Right lobe of liver (tissue), 6 donors: Measurements from ENCODE around the gene NFAT5. TPM values are rescaled to one million over a fixed set of nuclear protein-coding genes. Genes with fewer than 3 reads are reported as not detected.

Experiments
- ATAC-seq, 4 donors: fragments of 200-7000 bp; cut with Tn5 transposase; one replicate each; pipeline ENCODE4 v1.9.1; 2020; ENCODE audit warnings: mild to moderate bottlenecking in 4 of 4, moderate library complexity in 4 of 4
- DNase-seq, 3 donors: peaks; one replicate each; pipeline ENCODE4 v3.0.0-alpha.2; 2020
- H3K27ac ChIP-seq, 3 donors: fragments of 200-600 bp; one replicate each; pipeline ENCODE4 v1.8.0; 2022
- H3K27me3 ChIP-seq, 2 donors: fragments of 200-600 bp; one replicate each; pipeline ENCODE4 v1.8.0; 2022
- H3K36me3 ChIP-seq, 4 donors: fragments of 200-600 bp; sonication (generic) in 1 of 4; one replicate each; pipeline versions ENCODE4 v1.5.1 to v1.8.0; 2017 to 2022; ENCODE audit warnings: control low read depth in 1 of 4
- H3K4me1 ChIP-seq, 4 donors: fragments of 200-600 bp; sonication (generic) in 1 of 4; one replicate each; pipeline versions ENCODE4 v1.5.1 to v1.8.0; 2017 to 2022; ENCODE audit warnings: control low read depth in 1 of 4
- H3K4me3 ChIP-seq, 3 donors: fragments of 200-600 bp; one replicate each; pipeline ENCODE4 v1.8.0; 2022
- H3K9me3 ChIP-seq, 4 donors: fragments of 200-600 bp; sonication (generic) in 1 of 4; one replicate each; pipeline versions ENCODE4 v1.5.1 to v1.8.0; 2017 to 2022; ENCODE audit warnings: control low read depth in 1 of 4
- CTCF ChIP-seq, 4 donors: fragments of 200-600 bp in 3 of 4; fragments of 450-650 bp in 1 of 4; IDR thresholded peaks; one replicate each; pipeline versions ENCODE4 v1.5.1 to v1.8.0; 2016 to 2022; ENCODE audit warnings: antibody characterized with exemption in 4 of 4, mild to moderate bottlenecking in 2 of 4
- POLR2A ChIP-seq: fragments of 450-650 bp; IDR thresholded peaks from one replicate; pipeline ENCODE4 v1.6.1; 2017; ENCODE audit warnings: antibody characterized with exemption, mild to moderate bottlenecking
- WGBS: methylation state at CpG from one replicate; pipeline ENCODE4 v1.1.6; 2018; ENCODE audit warnings: low coverage, low lambda C conversion rate; ENCODE audit not compliant: insufficient coverage; ENCODE audit errors: missing lambda C conversion rate; 5-methylcytosine and 5-hydroxymethylcytosine counted together
- intact Hi-C, 2 donors: fragments of 100-400 bp; cut with DNase I; formaldehyde crosslinking; loops; one replicate each; pipeline versions ENCODE4 v1.11.2 to v1.14.1; 2022
- total RNA-seq, 6 experiments: library from RNA; depleted of rRNA in 2 of 6; stranded (reverse); fragments of >200 nt in 2 of 6; fragmentation: NEBNext Ultra II Directional in 3 of 6; extraction: Animal tissue kit (Norgen Biotek cat#: 25700) in 3 of 6; gene quantifications; one replicate each; pipeline versions ENCODE4 v1.1.0 to v1.2.4, GENCODE V29; 2016 to 2023
- donor health status: DM: no; HTN: yes; CAD: no.
- donor health status: DM: no; HTN: no; CAD: no.
- donor health status: DM: no; HTN: no; CAD: no.
- donor health status: DM: no; HTN: yes; CAD: no.
- donor health status: DM: no; HTN: yes; CAD: no.

Gene NFAT5
- total RNA-seq, 6 experiments from 2014 or later, result 10.3 to 19.6 (median 14.8) TPM

GRCh38 chr16:69610356-69610755, 44.6 kb downstream of the NFAT5 start:
- WGBS, result 55% methylated on average over 1 of the region's 1 CpG

DNA sequence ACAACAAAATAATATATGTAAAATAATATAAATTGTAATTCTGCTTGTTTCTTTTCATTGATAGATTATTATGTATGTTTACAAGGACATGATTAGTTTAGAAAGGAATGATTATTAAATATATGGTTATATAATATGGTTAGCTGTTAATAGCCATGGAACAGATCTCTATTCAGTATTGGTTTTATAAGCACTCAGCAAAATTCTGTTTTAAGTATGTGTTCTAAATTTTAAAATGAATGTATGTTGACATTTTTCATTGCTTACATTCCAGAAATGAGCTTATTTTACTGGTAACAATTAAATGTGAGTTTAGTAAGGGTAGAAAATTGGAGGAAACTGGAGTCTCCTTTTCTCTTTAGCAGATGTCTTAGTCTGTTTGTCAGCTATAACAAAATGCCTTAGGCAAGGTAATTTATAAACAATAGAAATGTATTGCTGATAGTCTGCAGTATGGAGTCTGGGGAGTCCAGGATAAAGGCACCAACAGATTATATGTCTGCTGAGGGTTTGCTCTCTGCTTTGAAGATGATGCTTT, 45.4 kb downstream of the NFAT5 start:
- no peak for ATAC-seq
- no peak overlapping the region for H3K4me3 ChIP-seq
- no peaks in the 10 kb centered on the region for H3K9me3 ChIP-seq
- no peaks in the 10 kb centered on the region for H3K36me3 ChIP-seq
- no peak overlapping the region for H3K27ac ChIP-seq
- no peaks in the 10 kb centered on the region for H3K27me3 ChIP-seq
- DNase-seq, result no peak
- intact Hi-C loops, result no loop called here
- TF ChIP-seq CTCF (IDR thresholded peaks at IDR 0.05) (no peak), POLR2A (no peak)
- H3K4me1 ChIP-seq, result peaks cover 0 to 19% (median 0%) of the 10 kb centered on the region in 4 donors

More at GRCh38 chr16:69610356-69610755, 44.6 kb downstream of the NFAT5 start:
- intact Hi-C loops, result no loop called here
- no peak for TF ChIP-seq POLR2A
- no peak for TF ChIP-seq CTCF (IDR thresholded peaks at IDR 0.05)
- Histone ChIP-seq H3K4me3 (no peak overlapping the region), H3K36me3 (no peaks in the 10 kb centered on the region), H3K27me3 (no peaks in the 10 kb centered on the region), H3K27ac (no peak overlapping the region), H3K9me3 (no peaks in the 10 kb centered on the region), H3K4me1 (peaks cover 0 to 15% (median 0%) of the 10 kb centered on the region in 4 donors)
- DNase-seq, result no peak
- no peak for ATAC-seq

- WGBS, result 31% methylated on average over 1 of the region's 1 CpG
Observed at GRCh38 chr16:69613378-69614154, 47.8 kb downstream of the NFAT5 start.

DNA sequence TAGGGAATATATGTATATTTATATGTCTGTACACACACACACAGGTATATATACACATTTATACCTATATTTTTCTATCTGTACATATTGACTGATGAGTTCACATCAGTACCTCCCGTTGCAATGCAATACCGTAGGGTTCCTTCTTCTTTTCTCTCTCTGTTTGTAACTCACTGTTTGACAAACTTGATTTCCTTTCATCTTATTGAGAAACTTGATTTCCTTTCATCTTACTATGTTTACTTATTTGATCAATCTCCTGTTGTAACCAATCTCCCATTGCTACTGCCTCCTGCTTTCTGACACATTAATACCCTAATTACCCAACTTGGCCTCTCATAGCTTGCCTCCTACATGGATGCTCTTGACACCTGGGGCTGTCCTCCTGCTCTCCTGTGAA, 49.8 kb downstream of the NFAT5 start:
- ATAC-seq, result peak in 2 of 4 donors; percentile 33 to 40
- H3K4me3 ChIP-seq, result no peak overlapping the region
- WGBS, result 17% methylated on average over 2 of the region's 2 CpGs
- DNase-seq, result no peak
- TF ChIP-seq POLR2A (no peak), CTCF (IDR thresholded peaks at IDR 0.05) (no peak)
- intact Hi-C loops, result no loop called here
- H3K9me3 ChIP-seq, result no peaks in the 10 kb centered on the region
- no peak overlapping the region for H3K27ac ChIP-seq
- H3K36me3 ChIP-seq, result no peaks in the 10 kb centered on the region
- no peaks in the 10 kb centered on the region for H3K27me3 ChIP-seq
- peaks cover 0 to 19% (median 0%) of the 10 kb centered on the region in 4 donors for H3K4me1 ChIP-seq

More at GRCh38 chr16:69613378-69614154, 47.8 kb downstream of the NFAT5 start:
- Histone ChIP-seq H3K9me3 (no peaks in the 10 kb centered on the region), H3K27me3 (no peaks in the 10 kb centered on the region), H3K4me3 (no peak overlapping the region), H3K27ac (no peak overlapping the region), H3K4me1 (peaks cover 0 to 19% (median 0%) of the 10 kb centered on the region in 4 donors), H3K36me3 (no peaks in the 10 kb centered on the region)
- ATAC-seq (peak; percentile 18 to 79 (median 39)), DNase-seq (no peak)
- TF ChIP-seq CTCF (IDR thresholded peaks at IDR 0.05), result no peak
- no peak for TF ChIP-seq POLR2A
- intact Hi-C loops, result no loop called here
